Nucleus accumbens (tissue), 56 donors: ENCODE data around the gene GIPC3.
"Not testable (repeated sequence)": the region's sequence is repeated elsewhere in the genome, so short reads cannot be mapped to it uniquely, and the experiment has no call there.

Source experiments
- DNase-seq, 56 donors: peaks; one replicate each; lab custom pipeline; 2025; lab: John Stamatoyannopoulos, UW

GIPC3 gene

DNA sequence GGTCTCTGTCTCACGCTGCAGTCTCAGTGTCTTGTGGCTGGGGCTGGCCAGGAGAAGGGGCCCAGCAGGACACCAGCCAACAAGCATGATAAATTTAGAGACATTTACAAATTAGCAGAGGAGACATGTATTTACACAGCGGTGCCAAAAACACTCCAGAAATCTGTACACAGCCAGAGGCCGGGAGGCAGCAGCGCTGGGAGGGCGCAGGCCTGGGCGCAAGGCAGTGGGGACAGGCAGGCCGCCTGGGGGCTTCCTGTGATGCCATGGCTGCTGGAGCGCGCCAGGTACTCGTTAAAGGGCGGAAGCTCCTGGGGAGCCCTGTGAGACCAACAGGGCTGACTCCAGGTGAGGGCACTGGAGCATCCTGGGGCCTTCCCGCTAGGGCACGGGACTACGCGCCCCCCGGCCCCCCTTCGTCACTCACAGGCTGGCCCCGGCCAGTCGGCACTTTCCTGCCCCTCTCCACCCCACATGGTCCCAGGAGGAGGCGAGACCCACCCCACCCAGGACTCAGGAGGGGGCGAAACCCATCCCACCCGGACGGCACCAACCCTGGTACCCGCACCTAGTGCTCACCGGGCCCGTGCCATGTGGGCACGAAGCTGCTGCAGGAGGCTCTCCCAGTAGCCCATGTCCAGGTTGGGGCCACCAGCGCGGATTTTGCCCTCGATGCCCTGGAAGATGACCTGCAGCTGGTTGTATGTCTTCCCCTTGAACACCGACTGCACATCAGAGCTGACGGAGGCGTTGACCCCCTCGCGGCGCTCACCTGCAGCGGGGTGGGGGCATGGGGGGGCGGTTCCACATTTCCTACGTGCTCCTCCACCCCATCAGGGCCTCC, 28.8 kb downstream of the GIPC3 start:
- DNase-seq = no peak

DNA sequence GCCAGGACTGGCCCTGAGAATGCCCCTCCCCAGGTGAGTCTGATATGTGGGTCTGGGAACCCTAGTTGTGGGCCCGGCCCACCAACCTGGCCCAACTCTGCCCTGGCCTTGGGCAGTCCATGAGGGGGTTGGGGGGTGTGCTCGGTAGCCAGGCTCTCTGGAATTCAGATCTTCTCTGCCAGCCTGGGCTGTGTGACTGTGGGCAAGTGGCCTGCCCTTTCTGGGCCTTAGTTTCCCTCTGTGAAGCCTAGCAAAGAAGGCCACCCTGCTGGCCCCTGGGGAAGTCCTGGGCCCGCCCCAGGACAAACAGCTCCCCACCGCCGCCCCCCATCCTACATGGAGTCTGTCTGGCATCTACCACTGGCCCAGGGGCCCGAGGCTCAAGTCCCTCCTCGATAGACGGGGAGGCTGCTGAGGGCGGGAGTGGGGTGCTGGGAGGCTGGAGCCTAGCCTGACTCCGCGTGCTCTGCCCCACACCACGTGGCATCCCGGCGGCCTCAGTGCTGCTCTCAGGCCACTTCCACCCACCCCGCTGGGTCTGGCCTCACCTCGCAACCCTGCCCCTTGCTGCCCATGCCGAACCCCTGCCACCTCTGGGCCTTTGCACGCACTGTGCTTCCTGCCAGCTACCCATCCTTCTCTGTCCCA, 29.7 kb downstream of the GIPC3 start:
- DNase-seq = no peak

DNA sequence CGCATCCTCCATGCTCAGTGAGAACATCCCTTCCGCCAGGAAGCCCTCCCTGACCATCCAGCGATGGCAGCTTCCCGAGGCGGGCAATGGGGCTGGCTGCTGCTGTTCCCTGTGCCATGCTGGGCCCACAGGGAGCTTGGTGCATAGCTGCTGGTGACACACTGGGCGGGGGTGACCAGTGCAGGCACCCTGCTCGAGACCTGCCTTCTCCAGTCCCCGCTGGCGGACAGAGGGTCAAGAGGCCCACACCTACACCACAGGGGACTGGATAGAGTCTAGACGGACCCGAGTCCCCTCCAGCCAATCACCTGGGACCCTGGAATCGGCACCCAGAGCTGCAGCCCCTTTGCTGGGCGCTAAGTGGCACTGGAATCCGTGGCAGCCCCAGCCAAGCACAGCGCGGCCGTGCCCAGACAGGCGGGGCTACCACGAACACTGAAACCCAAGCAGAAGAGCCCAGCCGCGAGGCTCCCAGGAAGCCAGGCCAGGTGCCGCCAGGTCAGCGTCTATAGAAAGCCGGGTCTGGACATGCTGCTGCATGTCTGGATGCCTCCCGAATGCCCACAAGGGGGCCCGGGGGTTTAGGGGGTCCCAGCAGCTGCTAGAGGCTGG, 30.4 kb downstream of the GIPC3 start:
- no peak for DNase-seq

DNA sequence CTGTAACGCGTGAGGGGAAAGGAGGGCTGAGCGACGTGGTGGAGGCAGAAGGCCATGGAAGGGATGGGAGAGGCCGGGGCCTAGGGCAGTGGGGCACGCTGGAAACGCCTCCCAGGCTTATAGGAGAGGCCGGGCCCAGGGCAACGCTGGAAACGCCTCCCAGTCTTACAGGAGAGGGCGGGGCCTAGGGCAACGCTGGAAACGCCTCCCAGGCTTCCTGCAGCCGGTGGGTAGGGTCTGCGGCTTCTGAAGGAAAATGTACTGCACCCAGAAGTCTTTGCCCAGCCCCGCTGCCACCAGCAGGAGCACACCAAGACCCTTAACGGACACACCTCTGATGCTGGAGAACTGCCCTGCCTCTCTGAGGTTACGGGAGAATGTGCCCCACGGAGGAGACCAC, 32.2 kb downstream of the GIPC3 start:
- no peak for DNase-seq

DNA sequence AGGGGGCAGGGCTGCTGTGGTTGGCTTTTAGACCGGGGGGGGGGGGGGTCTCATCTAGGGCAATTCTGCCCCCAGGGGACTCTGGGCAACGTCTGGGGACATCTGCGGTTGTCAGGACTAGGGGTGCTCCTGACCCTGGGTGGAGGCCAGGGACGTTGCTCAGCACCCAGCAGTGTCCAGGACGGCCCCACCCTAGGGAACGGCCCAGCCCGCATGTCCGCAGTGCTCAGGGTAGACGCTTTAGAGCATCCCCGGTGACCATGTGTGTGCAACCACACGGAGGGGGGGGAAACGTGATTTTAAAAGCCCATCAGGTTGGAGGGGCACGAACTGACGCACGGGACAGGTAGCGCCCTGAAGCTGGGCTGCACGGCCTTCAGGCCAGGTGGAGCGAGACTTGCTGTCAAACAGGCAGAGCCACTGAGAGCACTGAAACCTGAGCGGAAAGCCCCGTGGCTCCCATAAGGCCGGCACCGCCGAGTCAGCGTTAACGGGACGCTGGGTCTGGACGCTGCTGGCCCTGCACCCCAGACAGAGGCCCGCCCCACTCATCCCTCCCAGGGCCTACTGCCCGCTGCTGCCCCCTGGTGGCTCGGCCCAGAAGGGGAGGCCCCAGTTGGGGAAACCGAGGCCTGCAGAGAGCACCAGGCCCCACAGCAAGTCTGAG, 33.0 kb downstream of the GIPC3 start:
- DNase-seq = peak in 39 of 56 donors; percentile 3 to 77 (median 28)

DNA sequence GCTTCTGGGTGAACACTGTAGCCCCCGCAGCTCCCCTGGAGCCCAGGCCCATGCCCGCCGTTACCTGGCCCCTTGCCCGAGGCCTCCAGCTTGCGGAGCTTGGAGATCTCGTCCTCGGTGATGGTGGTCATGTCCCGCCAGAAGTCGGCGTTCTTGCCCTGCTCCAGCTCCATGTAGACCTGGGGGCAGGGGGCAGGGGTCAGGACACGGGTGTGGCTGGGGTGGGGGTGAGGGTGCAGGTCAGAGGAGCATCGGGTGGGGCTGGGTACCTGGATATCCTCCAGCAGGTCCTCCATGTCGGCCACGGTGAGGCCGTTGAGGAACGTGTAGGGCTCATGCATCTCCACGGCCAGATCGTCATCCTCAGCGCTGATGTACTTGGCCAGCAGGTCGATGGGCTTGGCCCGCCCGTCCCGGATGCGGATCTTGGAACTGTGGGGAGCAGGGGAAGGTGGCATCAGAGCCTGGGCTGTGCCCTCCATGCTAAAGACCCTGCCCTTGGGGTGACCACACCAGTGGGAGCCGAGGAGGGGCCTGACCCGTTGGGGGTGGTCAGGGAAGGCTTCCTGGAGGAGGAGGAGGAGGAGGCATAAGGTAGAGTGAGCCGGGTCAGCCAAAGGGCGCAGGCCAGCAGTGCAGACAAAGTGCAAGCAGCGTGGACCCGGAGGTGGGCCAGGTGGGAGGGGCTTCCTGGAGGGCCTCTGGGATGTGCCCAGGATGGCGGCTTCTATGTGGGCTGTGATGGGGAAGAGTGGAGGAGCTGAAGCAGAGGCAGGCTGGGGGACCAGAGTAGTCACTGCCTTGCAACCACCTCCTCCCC, 33.7 kb downstream of the GIPC3 start:
- DNase-seq = peak in 1 of 56 donors; percentile 19

DNA sequence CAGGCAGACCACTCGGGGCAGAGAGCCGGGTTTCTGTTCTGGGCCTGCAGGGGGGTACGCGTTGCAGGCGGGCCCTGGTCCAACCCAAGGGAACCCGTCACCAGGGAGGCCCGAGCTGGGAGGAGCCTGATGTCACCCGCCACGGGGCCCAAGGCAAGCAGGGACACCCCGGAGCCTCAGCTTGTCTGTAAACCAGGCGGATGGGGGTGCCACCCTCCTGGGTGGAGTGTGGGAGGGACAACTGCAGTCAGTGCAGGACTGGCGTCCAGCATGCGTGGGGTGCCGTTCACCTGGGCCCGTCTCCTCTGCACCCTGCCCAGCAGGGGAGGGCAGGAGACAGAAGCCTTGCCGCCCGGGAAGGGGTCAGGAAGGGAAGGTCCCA, 34.3 kb downstream of the GIPC3 start:
- no peak for DNase-seq

DNA sequence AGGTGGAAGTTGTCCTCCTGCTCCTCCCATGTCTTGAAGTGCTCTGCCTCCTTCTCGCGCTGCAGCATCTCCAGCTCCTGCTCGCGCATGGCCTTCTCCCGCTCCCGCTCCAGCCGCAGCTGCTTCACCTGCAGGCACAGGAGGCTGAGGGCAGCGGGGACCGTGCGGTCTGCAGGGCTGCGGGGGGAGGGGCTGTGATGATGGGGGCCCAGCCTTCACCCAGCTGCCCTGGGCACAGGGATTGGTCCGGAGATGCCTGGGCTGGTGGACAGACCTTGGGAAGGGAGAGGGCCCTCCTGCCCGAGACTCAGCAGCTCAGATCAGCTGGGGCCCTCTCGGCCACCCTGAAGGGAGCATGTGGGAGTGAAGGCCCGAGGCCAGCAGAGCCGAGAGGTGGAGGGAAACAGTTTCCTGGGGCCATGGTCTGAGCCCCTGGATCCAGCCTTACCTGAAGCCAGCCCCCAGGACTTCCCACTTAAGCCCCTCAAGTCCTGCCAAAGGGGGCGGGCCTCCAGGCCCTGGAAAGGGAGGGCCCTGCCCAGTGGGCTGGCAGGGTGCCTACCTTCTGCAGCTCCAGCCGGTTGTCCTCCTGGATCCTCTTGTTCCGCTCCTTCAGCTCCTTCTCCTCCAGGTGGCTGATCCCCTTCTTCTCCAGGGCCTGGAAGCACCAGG, 35.0 kb downstream of the GIPC3 start:
- no peak for DNase-seq

DNA sequence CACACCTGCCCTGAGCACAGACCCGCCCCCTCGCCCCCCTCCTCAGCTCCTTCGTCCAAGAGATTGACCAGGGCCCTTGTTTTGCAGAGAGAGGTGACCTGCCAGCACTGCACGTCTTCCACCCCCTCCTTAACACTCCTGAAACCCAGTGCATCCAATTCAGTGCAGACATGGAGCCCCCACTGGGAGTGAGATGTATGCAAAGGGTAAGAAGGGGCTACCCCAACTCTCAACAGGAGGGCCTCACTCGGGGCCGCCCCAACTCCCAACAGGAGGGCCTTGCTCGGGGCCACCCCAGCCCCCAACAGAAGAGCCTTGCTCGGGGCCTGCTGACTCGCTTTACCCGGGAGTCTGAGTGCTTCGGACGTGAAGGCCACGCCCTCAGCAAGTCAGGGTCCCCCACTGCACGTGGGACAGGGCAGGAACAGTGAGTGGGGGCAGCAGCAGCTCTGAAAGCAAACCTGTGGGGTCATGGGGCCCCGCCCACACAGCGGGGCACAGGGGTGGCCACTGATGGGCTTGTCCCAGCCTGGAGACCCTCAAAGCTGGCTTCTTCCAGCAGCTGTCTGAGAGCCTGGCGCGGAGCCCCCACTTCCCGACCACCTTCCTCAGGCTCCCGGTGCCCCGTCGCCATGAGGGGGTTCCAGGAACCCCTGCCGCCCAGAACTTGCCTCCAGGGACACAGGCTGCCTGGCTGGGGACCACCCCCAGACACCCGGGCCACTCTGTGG, 35.7 kb downstream of the GIPC3 start:
- DNase-seq = no peak

DNA sequence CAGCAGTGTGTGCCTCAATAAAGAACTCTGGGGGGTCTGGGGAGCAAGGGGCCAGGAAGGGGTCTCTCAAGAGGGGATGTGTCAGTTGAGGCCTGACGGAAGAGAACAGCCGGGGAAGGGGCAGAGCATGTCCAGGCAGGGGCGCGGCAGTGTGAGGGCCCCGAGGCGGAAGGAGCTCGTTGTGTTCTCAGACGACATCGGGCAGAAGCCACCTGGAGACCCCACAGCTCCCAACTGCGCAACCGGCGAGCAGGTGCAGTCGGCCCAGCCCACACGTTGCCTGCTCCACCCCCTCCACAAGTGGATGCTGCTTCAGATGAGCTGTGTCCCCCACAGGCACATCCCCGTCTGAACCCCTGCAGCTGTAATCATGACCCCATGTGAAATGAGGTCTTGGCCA, 36.4 kb downstream of the GIPC3 start:
- no peak for DNase-seq

DNA sequence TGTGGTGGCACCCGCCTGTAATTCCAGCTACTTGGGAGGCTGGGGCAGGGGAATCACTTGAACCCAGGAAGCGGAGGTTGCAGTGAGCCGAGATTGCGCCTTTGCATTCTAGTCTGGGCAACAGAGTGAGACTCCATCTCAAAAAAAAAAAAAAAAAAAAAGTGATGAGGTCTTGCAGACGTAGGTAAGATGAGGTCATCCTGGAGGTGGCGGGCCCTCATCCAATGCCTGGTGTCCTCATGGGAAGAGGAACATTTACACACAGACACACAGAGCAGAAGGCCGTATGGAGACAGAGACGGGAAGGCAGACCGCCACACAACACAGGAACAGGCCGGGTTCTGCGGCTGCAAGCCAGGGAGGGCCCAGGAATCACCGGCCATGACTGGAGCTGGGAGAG, 36.9 kb downstream of the GIPC3 start:
- DNase-seq = no peak

DNA sequence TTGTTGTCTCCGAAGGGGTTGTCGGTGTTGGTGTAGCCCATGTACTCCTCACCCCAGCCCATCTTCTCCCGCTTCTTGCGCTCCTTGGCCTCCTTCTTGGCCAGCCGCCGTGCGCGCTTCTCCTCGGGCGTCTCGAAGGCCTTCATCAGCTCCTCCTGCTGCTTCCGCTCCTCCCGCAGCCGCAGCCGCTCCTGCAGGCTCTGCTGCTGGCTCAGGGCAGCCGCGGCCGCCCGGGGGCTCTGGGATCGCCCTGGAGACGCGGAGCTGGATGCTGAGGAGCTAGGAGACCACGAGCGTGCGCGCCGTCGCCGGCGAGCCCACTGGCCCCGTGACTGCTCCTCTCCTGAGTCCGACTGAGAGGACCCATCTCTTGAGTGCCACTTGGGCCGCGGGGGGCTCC, 38.4 kb downstream of the GIPC3 start:
- no peak for DNase-seq

DNA sequence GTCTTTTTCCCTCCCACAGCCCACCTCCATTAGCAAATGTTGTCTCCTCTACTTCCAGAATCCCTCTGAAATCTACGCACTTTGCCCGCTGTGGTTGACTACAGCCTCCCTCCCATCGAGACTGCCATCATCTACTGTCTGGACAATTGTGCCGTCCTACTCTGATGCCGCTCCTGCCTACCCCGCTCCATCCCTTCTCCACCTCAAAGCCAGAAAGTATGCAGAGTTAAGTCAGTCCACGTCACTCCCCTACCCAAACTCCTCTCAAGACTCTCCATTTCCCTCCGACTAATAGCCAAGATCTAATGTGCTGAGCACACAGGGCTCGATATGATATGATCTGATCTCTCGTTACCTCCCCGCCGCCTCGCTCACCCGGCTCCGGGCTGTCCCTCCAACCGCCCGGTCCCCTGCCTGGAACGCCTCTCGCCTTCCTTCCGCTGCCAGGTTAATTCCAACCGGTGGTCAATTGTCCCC, 40.8 kb downstream of the GIPC3 start:
- no peak for DNase-seq

DNA sequence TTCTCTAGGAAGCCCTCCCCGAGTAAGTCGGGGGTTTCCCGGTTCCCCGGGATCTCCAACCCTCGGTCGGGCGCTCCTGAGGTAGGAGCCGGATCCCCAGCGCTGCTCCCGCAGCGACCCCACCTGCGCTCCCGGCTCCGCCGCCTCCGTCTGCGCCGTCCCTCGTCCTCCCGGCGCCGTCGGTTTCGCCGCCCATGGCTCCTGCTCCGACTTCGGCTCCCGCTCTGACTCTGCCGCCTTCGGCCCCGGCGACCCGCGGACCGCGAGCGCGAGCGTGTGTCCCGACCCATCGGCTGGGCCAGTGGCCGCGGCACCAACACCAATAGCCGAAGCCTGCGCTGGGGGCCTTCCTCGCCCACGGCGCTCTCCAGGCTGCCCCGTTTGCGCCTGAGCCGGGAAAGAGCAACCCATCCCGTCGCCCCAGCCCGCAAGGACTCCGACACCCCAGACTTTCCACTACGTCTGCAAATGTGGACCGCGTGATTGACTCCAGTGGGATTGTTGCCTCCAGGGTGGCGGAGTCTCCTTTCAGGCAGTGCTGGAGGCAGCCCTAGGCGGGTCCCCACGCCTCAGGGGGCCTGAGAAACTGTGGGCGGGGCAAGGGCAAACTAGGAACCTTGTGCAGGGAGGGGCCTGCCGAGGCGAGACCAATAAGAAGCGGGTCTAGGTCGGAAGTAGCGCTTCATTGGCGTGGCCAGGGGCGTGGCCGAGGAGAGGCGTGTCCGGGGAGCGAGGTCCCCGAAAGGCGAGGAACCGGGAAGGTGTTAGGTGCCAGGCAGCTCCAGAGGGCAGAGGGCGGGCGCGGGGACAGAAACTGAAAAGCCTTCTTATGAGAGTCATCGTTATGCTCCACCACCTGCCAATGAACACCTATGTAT, 41.4 kb downstream of the GIPC3 start, which contains the start of gene CACTIN:
Gene CACTIN, minus strand, starts transcription at position 318 of the 878 bp plus-strand sequence. Its CDS starts 28 bp downstream, at position 290.
- DNase-seq = peak; percentile 88 to 99 (median 96)

DNA sequence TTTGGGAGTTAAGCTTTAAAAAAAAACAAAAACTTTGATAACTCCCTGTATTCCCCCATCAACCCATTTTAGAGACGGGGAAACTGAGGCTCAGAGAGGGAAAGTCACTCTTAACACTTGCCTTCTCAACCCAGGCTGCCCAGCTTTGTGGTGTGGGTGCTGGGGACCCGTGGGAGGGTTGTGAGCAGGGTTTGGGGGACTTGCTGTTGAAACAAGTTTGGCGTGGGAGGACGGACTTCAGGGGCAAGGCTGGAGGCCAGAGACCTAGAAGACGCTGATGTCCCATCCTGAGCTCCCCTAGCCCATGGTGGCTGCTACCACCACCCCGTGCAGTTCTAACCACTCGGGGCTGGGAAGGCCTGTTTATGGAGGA, 42.1 kb downstream of the GIPC3 start:
- no peak for DNase-seq

DNA sequence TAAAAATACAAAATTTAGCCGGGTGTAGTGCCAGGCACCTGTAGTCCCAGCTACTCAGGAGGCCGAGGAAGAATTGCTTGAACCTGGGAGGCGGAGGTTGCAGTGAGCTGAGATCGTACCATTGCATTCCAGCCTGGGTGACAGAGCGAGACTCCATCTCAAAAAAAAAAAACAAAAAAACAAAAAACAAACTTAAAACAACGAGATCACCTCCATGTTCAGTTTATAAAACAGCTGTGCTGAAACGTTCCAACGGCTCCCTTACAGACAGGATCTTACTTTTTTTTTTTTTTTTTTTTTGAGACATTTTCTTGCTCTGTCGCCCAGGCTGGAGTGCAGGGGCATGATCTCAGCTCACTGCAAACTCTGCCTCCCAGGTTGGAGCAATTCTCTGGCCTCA, 43.5 kb downstream of the GIPC3 start:
- not testable (repeated sequence) for DNase-seq

DNA sequence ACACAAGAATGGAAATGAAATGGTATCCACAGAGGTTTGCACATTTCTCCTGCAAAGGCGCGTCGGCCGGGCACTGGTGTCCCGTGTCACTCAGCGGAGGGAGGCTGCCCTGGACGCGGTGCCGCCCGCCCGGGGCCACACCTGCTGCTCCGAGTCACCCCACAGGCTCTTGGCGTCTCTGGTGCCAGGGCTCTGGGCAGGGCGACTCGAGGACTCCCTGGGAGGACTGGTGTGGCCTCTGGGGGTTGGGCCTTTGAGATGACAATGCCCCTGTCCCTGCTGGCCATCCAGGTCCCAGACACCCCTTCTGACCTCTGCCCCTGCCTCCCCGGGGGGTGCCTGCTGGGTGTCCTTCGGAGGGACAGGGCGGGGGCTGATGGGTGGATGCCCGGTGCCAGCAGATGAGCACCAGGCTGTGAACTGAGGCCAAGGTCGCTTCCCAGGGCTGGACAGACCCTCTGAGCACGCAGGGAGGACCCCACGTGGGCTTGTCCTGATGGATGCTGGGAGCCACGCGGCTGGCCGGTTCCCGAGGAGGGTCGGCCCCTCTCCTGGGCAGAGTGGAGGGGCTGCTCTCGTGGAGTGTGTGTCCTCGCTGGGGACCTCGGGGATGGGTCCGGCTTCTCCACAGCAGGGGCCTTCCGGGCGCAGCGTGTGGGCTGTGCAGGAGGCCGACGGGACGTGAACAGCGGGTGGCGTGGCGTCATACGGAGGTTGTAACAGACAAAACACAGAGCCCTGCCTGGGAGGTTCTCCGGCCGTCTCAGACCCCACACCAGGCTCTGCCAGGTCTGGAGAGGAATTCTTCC, 46.0 kb downstream of the GIPC3 start:
- DNase-seq = no peak
